Memory B cell (primary cell): ENCODE data around the gene MAP2K3.

Experiments used
- ATAC-seq: fragments of 150-1000 bp; cut with Tn5 transposase; 2 replicates; pipeline ENCODE4 v1.10.0; 2021; ENCODE audit warnings: low read depth, mild to moderate bottlenecking, moderate library complexity
- DNase-seq, 2 donors: peaks; one replicate each; pipeline ENCODE4 v3.0.0; 2022; ENCODE audit warnings: low spot score in 2 of 2
- H3K27ac Mint-ChIP-seq: one replicate; pipeline ENCODE4 v1.8.0; 2022; ENCODE audit warnings: mild to moderate bottlenecking, moderate library complexity, mixed read lengths
- H3K27me3 Mint-ChIP-seq: one replicate; pipeline ENCODE4 v1.8.0; 2022; ENCODE audit warnings: mixed read lengths
- H3K36me3 Mint-ChIP-seq: one replicate; pipeline ENCODE4 v1.8.0; 2022; ENCODE audit warnings: mild to moderate bottlenecking, mixed read lengths
- H3K4me1 Mint-ChIP-seq: one replicate; pipeline ENCODE4 v1.8.0; 2022; ENCODE audit warnings: mixed read lengths
- H3K4me3 Mint-ChIP-seq: one replicate; pipeline ENCODE4 v1.8.0; 2022; ENCODE audit warnings: mild to moderate bottlenecking, moderate library complexity, mixed read lengths
- H3K9me3 Mint-ChIP-seq: one replicate; pipeline ENCODE4 v1.8.0; 2022; ENCODE audit warnings: mixed read lengths

The MAP2K3 gene

DNA sequence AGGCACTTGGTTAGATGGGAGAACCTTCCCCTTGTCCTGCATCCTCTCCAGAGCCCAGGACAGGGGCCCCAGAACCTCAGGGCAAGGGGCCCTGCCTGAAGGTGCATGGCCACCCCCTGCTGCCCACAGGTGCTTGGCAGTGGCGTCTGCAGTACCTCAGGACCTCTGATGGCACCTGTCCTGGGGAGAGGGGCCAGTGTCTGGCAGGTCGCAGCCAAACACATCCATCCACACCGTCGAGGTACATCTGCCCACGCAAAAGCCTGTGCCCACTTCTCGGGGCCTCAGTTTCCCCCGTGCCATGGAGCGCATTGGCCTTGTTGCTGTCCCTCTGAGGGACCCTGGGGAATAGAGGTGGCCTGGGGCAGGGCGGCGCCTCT, 9.3 kb downstream of the MAP2K3 start:
- Mint-ChIP-seq H3K4me3 (no peak overlapping the region), H3K27ac (peak overlapping the region; percentile 3), H3K4me1 (peaks cover 30% of the 10 kb centered on the region), H3K9me3 (no peaks in the 10 kb centered on the region), H3K36me3 (peaks cover 9% of the 10 kb centered on the region), H3K27me3 (no peaks in the 10 kb centered on the region)
- no peak for DNase-seq
- ATAC-seq = no peak

GRCh38 chr17:21294321-21295035, 10.0 kb downstream of the MAP2K3 start:
- H3K36me3 Mint-ChIP-seq = peaks cover 10% of the 10 kb centered on the region
- H3K4me3 Mint-ChIP-seq = no peak overlapping the region
- DNase-seq (no peak), ATAC-seq (no peak)
- peak overlapping the region; percentile 3 for H3K27ac Mint-ChIP-seq
- H3K4me1 Mint-ChIP-seq = peaks cover 30% of the 10 kb centered on the region
- no peaks in the 10 kb centered on the region for H3K27me3 Mint-ChIP-seq
- no peaks in the 10 kb centered on the region for H3K9me3 Mint-ChIP-seq

- ATAC-seq (peak; percentile 22), DNase-seq (no peak)
- H3K9me3 Mint-ChIP-seq = no peaks in the 10 kb centered on the region
- peaks cover 13% of the 10 kb centered on the region for H3K36me3 Mint-ChIP-seq
- H3K4me1 Mint-ChIP-seq = peaks cover 26% of the 10 kb centered on the region
- H3K27me3 Mint-ChIP-seq = no peaks in the 10 kb centered on the region
- peak overlapping the region; percentile 36 for H3K27ac Mint-ChIP-seq
- no peak overlapping the region for H3K4me3 Mint-ChIP-seq
These were observed 10.8 kb downstream of the MAP2K3 start for GRCh38 chr17:21295036-21295952.

GRCh38 chr17:21296097-21297025, 11.8 kb downstream of the MAP2K3 start:
- H3K4me1 Mint-ChIP-seq = peaks cover 20% of the 10 kb centered on the region
- DNase-seq (no peak), ATAC-seq (no peak)
- H3K27me3 Mint-ChIP-seq = no peaks in the 10 kb centered on the region
- no peaks in the 10 kb centered on the region for H3K9me3 Mint-ChIP-seq
- H3K27ac Mint-ChIP-seq = no peak overlapping the region
- H3K36me3 Mint-ChIP-seq = peaks cover 14% of the 10 kb centered on the region
- no peak overlapping the region for H3K4me3 Mint-ChIP-seq

- Mint-ChIP-seq H3K27me3 (no peaks in the 10 kb centered on the region), H3K36me3 (peaks cover 14% of the 10 kb centered on the region), H3K4me1 (peaks cover 17% of the 10 kb centered on the region), H3K4me3 (no peak overlapping the region), H3K9me3 (no peaks in the 10 kb centered on the region), H3K27ac (no peak overlapping the region)
- ATAC-seq = no peak
- no peak for DNase-seq
These were observed 12.6 kb downstream of the MAP2K3 start for GRCh38 chr17:21297026-21297520.

GRCh38 chr17:21297597-21297996, 13.1 kb downstream of the MAP2K3 start:
- H3K27ac Mint-ChIP-seq = no peak overlapping the region
- H3K4me1 Mint-ChIP-seq = peaks cover 14% of the 10 kb centered on the region
- H3K36me3 Mint-ChIP-seq = peaks cover 15% of the 10 kb centered on the region

DNA sequence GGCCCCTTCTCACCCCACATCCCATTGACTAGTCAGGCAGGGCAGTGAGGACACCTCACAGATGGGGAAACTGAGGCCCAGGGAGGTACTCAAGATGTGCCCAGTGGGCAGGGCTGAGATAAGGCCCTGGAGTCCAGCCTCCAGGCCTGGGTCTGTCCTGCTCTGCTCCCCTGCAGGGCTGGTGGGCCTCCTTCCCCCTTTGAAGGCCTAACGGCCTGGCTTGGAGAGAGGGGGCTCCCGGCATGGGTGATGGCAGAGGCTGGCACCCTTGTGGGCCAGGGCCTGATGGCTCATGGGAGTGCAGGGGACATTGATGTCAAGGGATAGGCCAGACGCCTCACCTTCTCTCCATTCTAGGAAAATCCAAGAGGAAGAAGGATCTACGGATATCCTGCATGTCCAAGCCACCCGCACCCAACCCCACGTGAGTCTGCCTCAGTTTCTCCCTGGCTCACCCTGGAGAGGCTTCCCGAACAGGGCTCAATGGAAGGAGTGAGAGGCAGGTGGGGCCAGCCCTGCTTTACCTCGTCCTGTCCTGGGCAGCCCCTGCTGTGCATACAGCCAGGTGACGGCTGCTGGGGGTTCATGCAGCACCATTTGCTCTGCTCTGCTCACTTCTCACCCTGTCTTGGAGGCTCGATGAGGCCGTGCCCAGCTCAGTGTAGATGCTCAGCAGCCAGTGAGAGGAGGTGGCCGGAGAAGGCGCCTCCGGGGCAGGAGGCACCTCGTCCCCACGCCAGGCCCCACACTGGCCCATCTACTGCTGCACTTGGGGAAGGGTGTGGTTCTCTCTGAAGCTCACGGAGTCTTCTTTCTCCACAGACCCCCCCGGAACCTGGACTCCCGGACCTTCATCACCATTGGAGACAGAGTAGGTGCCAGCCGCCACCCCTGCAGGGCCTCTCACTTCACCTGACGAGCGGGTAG, 13.8 kb downstream of the MAP2K3 start:
- DNase-seq (no peak), ATAC-seq (no peak)
- Mint-ChIP-seq H3K27me3 (no peaks in the 10 kb centered on the region), H3K4me3 (no peak overlapping the region), H3K4me1 (peaks cover 14% of the 10 kb centered on the region), H3K9me3 (no peaks in the 10 kb centered on the region), H3K36me3 (peaks cover 17% of the 10 kb centered on the region), H3K27ac (peak overlapping the region; percentile 4)

More at GRCh38 chr17:21297597-21297996, 13.1 kb downstream of the MAP2K3 start:
- H3K9me3 Mint-ChIP-seq = no peaks in the 10 kb centered on the region
- H3K4me3 Mint-ChIP-seq = no peak overlapping the region
- DNase-seq (no peak), ATAC-seq (no peak)
- H3K27me3 Mint-ChIP-seq = no peaks in the 10 kb centered on the region

DNA sequence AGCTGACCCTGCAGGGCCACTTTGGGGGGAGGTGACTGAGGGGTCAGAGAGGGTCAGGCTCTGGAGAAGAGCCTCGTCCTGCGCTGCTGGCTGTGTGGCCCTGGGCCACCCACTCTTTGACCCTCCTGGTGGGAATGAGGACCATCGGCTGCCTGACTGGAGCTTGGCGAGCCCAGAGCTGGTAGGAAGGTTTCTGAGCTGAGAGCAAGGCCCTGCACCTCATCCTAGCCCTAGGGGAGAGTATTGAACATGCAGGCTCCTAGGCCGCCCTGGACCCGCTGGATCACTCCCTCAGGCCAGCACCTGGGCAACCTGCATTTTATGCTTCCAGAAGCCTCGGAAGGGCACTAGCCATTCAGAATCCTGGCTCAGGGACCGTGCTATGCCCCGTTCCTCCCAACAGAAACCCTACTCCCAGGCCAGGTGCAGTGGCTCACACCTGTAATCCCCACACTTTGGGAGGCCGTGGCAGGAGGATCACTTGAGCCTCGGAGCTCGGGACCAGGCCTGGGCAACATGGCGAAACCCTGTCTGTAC, 14.5 kb downstream of the MAP2K3 start:
- no peak overlapping the region for H3K4me3 Mint-ChIP-seq
- H3K9me3 Mint-ChIP-seq = no peaks in the 10 kb centered on the region
- H3K36me3 Mint-ChIP-seq = peaks cover 17% of the 10 kb centered on the region
- no peak for ATAC-seq
- H3K4me1 Mint-ChIP-seq = peaks cover 14% of the 10 kb centered on the region
- no peaks in the 10 kb centered on the region for H3K27me3 Mint-ChIP-seq
- no peak for DNase-seq
- no peak overlapping the region for H3K27ac Mint-ChIP-seq

DNA sequence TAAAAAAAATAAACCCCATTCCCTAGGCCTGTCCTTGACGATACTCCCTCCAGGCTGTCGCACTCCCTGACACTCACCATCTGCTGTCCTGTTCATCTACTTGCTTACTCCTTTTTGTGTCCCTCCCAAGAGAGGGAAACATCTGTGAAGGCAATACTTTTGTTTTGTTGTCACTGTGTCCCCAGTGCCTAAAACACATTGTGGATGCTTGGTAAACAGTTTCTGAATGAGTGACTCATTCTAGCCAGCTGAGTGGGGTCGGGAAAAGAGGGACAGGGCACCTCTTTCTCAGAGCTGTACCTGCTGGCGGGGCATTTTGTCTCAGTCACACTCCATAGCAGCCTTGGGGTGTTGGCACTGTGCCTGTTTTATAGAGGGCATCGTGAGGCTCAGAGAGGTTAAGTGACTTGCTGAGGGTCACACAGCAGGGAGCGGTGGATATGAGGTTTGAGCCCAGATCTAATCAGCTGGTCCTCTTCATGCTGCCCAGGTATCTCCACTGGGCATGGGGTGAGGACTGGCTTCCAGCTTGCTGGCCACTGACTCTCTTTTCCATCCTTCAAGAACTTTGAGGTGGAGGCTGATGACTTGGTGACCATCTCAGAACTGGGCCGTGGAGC, 15.6 kb downstream of the MAP2K3 start:
- Mint-ChIP-seq H3K36me3 (peaks cover 17% of the 10 kb centered on the region), H3K4me1 (peaks cover 3% of the 10 kb centered on the region), H3K27ac (no peak overlapping the region), H3K9me3 (no peaks in the 10 kb centered on the region), H3K27me3 (no peaks in the 10 kb centered on the region), H3K4me3 (no peak overlapping the region)
- DNase-seq (no peak), ATAC-seq (no peak)

DNA sequence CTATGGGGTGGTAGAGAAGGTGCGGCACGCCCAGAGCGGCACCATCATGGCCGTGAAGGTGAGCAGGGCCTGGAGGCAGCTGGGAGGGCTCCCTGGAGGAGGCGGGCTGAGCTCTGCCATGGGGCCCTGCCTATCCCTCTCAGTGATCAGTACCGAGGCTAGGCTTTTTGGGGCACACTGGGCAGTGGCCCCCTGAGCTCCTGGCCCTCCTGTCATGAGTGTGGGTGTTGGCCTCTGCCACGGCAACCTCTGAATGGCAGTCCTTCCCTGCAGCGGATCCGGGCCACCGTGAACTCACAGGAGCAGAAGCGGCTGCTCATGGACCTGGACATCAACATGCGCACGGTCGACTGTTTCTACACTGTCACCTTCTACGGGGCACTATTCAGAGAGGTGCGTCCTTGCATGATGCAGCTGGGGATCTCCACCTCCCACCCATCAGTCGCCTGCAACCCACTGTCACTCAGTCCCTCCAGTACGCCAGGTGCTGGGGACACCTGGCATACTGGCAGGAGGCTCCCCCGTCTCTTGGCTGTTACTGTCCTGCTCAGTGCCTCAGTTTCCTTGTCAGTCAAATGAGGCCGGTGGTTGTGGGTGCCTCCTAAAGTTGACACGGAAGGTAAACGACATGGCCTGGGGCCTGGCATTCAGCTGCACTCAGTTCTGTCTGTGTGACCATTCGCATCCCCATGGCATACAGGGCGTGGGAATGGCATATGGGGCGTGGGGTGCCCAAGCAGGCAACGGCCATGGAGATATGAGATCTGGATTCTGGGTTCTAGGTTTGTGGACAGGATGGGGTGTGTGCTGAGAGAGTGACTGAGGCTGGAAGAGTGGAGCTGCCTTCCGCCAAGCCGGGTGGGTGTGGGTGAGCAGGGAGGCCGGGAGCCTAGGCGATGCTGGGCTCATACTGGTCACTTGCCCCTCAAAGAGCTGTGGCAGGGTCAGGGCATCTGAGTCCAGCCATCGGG, 16.4 kb downstream of the MAP2K3 start:
- no peak for DNase-seq
- H3K36me3 Mint-ChIP-seq = peaks cover 20% of the 10 kb centered on the region
- no peak overlapping the region for H3K27ac Mint-ChIP-seq
- H3K4me3 Mint-ChIP-seq = no peak overlapping the region
- no peak for ATAC-seq
- no peaks in the 10 kb centered on the region for H3K9me3 Mint-ChIP-seq
- H3K27me3 Mint-ChIP-seq = no peaks in the 10 kb centered on the region
- H3K4me1 Mint-ChIP-seq = no peaks in the 10 kb centered on the region

DNA sequence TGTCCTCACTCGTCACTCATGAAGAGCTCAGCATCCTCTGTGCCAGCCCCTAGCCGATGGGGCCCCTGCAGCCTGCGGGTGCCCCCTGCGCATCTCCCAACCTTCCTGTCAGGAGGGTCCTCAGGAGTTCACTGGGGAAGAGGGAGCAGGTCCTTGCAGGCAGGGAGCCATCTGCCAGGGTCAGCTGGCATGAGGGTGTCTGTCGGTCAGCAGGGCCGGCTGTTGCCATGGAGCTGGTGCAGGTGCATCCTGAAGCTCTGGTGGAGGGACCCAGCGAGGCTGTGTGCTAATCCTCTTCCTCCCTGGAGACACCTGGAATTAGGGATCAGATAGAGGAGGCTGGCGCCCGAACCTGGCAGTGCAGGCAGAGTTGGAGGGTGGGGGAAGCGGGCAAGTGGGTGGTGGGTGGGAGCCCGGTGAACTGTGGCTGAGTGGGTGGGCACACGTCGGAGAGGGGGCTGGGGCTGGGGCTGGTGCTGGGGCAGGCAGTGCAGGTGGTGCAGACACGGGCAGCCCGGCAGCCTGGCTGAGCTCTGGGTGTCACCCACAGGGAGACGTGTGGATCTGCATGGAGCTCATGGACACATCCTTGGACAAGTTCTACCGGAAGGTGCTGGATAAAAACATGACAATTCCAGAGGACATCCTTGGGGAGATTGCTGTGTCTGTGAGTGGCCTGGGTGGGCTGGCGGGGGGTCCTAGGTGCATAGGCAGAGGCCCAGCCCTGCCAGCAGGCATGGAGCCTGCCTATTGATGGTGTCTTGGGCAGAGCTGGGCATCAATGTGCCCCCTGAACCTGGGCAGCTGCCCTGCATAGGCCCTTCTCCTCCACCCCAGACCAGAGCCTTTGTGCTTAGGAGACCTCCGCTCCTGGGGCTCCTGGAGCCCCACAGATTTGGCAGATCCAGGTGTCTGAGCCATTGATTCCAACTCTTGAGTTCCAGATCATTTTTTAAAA, 17.4 kb downstream of the MAP2K3 start:
- Mint-ChIP-seq H3K27me3 (no peaks in the 10 kb centered on the region), H3K27ac (no peak overlapping the region), H3K4me1 (no peaks in the 10 kb centered on the region), H3K4me3 (no peak overlapping the region), H3K36me3 (peaks cover 20% of the 10 kb centered on the region), H3K9me3 (no peaks in the 10 kb centered on the region)
- no peak for DNase-seq
- ATAC-seq = no peak
